Suprapubic skin (tissue), 3 donors: ENCODE data around the gene HNRNPA0.

ENCODE experiments used
- CTCF ChIP-seq, 2 donors: fragments of 200-600 bp in 1 of 2; fragments of 450-650 bp in 1 of 2; sonication (generic) in 1 of 2; IDR thresholded peaks; one replicate each; pipeline ENCODE4 v1.5.1; 2016 to 2019; ENCODE audit warnings: antibody characterized with exemption in 2 of 2, mild to moderate bottlenecking in 1 of 2, moderate library complexity in 1 of 2
- POLR2AphosphoS5 ChIP-seq, 3 donors: sonication (generic); formaldehyde crosslinking; IDR thresholded peaks; one replicate each; pipeline ENCODE4 v1.6.1; 2017; ENCODE audit warnings: antibody characterized with exemption in 3 of 3

DNA sequence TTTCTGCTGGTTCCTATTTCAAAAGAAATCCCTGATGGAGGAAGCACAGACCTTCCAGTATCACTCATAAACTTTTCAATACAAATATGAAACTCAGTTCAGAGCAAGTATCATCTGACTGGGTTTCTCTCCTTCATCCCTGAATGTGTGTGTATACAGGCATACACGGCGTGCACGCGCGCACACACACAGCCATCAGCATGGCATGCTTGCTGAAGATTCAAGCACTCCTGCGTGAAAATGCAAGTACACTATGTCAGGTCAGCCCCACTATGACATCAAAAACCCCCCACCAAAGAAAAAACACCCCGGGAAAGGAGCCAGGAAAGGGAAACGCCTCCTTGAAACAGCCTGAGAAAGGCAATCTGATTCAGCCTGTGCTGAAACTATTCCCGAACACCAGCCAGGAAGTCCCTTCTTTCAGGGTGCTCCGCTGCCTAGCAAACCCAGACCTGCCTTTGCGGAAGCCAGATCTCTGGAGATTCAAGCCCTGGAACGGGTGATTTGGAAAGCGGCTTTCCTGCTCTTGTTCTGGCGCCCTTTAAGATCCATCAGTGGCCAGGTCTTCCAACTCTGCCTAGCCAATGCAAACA lies 19.1 kb downstream of the HNRNPA0 start:
- no peak for TF ChIP-seq CTCF (IDR thresholded peaks at IDR 0.05)
- no peak for TF ChIP-seq POLR2AphosphoS5 (IDR thresholded peaks at IDR 0.05)
